ENCODE measurements around the gene NDUFS2.

DNA sequence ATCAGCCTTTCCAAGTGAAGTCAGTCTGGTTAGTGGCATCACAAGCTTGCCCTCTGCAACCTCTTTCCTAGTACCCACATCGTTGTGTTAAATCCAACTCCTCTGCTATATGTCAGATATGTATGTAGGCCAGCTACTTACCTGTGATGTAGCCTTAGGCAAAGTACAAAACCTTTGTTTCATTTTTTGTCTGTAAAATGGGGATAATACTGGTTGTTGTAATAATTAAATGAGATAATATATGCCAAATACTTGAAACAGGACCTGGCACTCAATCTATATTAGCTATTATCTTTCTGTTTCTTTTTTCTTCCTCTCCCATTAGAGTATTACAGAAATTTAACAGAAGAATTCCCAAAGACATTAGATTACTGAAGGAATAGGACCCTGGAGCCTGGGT lies 57.6 kb downstream of the NDUFS2 start:
- TF ChIP-seq, protein P1, sequence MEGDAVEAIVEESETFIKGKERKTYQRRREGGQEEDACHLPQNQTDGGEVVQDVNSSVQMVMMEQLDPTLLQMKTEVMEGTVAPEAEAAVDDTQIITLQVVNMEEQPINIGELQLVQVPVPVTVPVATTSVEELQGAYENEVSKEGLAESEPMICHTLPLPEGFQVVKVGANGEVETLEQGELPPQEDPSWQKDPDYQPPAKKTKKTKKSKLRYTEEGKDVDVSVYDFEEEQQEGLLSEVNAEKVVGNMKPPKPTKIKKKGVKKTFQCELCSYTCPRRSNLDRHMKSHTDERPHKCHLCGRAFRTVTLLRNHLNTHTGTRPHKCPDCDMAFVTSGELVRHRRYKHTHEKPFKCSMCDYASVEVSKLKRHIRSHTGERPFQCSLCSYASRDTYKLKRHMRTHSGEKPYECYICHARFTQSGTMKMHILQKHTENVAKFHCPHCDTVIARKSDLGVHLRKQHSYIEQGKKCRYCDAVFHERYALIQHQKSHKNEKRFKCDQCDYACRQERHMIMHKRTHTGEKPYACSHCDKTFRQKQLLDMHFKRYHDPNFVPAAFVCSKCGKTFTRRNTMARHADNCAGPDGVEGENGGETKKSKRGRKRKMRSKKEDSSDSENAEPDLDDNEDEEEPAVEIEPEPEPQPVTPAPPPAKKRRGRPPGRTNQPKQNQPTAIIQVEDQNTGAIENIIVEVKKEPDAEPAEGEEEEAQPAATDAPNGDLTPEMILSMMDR (conservative IDR thresholded peaks at IDR 0.05; ENCODE audit: low read depth, low read length), result no peak
- no peak for TF ChIP-seq EZH2 (IDR thresholded peaks at IDR 0.05; ENCODE audit: borderline replicate concordance, low read depth, low read length, poor library complexity, severe bottlenecking)

Data from A673 (cell line).